Fibroblast of skin of abdomen (primary cell): ENCODE data around the gene PYM1.
A peak's percentile ranks its signal among the peaks of the same experiment; 100 is the strongest.
"Not testable (repeated sequence)": the region's sequence is repeated elsewhere in the genome, so short reads cannot be mapped to it uniquely, and the experiment has no call there.

Experiments
- DNase-seq: peaks from one replicate; pipeline ENCODE4 v3.0.0-alpha.2; 2013

The PYM1 gene

DNA sequence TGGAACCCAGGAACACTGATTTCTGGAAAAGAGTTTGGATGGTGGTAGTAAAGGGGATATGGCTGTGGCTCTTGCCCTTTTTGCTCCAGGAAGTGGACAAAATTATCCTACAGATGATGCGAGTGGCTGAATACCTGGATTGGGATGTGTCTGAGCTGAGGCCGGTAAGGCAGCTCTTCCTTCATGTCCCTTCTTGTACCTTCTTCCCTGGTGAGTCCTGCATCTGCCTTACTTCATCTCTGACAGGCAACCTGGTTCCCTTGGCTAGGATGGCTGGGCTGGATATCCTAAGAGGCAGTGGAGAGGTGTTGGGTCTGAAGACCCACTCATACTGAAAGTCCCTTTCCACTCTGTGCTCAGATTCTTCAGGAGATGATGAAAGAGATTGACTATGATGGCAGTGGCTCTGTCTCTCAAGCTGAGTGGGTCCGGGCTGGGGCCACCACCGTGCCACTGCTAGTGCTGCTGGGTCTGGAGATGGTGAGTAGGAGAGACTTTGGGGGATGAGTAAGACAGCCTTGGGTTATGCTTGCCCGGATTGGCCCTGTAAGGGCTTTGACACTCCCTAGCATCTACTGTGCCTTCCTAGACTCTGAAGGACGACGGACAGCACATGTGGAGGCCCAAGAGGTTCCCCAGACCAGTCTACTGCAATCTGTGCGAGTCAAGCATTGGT, 11.3 kb upstream of the PYM1 start:
- DNase-seq: no peak

DNA sequence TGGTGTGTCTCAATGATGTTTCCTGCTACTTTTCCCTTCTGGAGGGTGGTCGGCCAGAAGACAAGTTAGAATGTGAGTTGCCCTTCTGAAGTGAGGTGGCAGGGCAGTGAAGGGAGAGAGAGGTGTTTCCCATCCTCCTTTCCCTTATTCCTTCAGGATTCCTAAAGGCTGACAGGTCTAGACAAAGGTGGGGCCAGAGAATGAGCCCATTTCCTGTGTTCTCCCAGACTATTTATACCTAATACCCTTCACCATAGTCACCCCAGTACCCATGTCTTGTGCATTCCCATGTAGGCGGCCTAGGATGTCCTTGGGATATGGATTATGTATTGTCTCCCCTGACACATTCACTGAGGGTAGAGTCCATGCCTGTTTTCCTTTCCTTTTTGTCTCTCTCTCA, 10.3 kb upstream of the PYM1 start:
- DNase-seq: no peak

DNA sequence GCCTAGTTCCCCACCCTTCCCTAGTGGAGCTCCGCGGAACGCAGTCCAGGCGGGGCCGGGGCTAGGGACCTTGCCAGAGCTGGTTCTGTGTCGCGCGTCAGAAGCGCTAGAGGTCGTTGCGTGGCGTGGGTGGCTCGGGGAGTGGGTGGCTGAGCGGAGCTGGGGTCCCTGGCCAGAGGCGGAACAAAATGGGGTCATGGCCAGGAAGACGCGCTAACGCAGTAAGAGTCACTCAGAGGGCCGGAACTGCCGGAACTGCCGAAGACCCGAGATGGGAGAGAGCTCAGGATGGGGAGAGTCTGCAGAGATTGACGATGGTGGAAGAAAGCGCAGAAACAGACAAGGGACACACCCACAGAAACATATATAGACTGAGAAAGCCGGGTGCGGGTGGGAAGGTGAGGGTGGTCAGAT, 8.1 kb upstream of the PYM1 start:
- DNase-seq: no peak

DNA sequence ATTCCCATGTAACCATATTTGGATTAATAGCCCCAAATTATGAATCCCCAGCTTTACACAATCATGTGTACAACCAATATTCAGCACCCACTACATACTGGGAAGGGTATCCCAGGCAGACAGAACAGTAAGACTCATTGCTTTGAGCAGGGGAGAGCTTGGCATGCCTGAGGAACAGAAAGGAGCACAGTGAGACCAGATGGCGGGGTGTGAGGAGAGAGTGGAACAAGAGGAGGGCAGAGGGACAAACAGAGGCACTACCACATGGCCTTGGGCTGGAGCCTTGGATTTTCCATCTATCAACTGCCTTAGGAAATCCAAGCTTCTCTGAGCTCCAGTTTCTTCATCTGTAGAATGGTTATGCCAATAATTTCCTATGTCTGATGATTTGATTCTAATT, 7.1 kb upstream of the PYM1 start:
- no peak for DNase-seq

GRCh38 chr12:55933799-55934742, 6.4 kb upstream of the PYM1 start:
- DNase-seq: no peak

- DNase-seq: no peak
Measured at GRCh38 chr12:55933169-55933798, 5.6 kb upstream of the PYM1 start.

- DNase-seq: peak; percentile 24
Measured at GRCh38 chr12:55932551-55932910, 4.8 kb upstream of the PYM1 start.

DNA sequence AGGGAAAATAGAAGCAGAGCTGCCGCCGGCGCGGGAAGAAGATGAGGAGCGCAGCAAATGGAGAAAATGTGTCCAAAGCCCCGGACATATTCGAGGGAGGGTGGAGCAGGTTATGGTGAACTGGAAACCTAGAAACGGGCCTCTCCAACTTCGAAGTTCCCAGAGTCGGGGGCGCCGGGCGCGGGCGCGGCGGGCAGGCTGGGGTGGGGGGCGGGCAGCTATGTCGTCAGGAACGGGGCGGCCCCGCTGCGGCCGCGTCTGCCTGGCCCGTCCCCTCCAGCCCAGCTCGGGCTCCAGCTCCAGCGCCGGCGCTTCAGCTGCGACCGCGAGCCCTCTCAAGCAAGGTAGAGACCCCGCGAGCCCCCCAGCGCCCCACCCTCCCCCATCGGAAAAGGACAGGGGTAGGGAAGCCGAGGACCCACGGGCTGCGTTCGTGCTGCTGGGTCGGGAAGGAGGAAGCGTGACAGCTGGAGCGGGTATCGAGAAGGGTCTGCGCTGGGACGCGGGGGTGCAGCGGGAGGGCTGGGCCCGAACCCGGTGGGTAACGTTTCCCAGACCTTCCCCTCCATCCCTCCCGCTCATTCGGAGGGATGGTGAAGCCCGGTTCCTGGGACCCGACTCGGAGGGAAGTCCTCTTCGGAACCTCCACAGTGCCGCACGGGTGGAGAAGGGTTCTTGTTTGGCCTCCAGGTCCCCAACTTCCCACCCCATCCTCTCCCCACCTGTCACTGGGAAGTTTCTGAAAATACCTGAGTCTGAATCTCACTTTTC, 4.3 kb upstream of the PYM1 start:
- peak; percentile 44 for DNase-seq

DNA sequence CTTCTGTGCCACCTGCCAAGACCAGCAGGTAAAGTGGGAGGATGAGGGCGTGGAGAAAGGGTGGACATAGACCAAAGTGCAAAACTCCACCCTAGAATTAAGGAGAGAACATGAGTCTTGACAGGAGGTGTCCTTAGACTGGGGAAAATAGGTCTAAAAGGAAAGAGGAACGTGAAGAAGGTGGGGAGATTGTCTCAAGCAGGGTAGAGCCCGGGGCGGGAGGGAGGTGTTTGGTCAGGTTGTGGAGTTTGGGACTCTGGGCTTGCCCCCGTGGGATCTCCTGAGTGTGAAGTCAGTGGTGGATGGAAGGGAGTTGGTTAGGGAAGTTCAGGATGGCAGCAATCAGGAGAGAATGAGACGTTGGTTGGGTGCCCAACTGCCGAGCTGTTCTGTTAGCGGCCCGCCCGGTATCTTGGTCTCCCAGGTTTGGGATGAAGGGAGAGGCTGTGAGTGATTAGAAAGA, 3.7 kb upstream of the PYM1 start:
- no peak for DNase-seq

GRCh38 chr12:55930771-55931316, 3.1 kb upstream of the PYM1 start, which contains the start of gene DGKA:
Gene DGKA (plus strand): TSS chr12:55931162. CDS start chr12:55936504, 5,342 bp downstream.
- peak; percentile 81 for DNase-seq

GRCh38 chr12:55929306-55929791, 1.7 kb upstream of the PYM1 start:
- no peak for DNase-seq

- DNase-seq: peak; percentile 94
Measured at GRCh38 chr12:55926738-55927587, 731 bp downstream of the PYM1 start.

DNA sequence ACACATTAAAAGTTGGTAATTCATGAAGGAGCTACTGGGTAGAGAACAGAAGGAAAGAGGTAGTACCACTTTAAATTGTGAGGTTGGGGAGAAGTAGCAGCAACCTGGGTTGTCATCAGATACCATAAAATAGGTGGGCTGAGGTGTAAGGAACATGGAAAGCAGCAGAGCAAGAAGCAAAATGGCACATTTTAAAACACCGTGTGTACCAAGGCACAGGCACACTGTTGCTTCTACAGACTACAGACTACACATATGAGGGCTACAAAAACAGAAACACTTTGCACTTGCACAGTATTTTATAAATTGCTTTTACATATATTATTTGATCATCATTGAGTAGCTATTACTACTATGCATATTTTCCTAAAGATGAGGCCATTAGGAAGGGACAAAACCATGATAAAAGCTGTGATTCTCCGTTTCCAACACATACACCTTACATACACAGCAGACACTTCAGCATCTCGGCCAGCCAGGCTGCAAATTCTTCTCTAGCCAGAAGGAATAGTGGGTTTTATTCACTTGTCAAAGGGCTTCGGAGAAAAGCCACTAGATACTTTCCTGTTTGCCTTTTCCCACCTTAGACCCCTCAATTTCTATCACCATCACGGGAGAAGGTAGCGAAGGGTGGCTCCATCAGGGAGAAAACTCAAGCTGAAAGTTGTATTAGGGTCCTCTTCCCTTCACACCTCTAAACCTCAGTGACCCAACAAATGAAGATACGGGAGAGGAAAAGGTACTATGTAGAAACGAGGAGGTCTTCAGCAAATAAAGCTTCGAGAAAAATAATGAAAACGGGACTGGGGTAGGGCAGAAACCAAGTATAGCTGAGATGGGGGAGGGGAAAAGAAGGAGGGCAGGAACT, 1.6 kb downstream of the PYM1 start:
- no peak for DNase-seq

- no peak for DNase-seq
Measured at GRCh38 chr12:55925371-55925770, 2.3 kb downstream of the PYM1 start.

DNA sequence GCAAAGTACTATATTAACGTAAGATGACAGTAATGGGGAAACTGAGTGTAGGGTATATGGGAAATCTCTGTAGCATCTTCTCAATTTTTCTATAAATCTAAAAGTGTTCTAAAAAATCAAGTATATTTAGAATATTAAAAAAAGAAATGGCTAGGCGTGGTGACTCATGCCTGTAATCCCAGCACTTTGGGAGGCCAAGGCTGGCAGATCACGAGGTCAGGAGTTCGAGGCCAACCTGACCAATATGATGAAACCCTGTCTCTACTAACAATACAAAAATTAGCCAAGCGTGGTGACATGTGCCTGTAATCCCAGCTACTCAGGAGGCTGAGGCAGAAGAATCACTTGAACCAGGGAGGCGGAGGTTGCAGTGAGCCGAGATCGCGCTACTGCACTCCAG, 4.0 kb downstream of the PYM1 start:
- not testable (repeated sequence) for DNase-seq

GRCh38 chr12:55922126-55922525, 5.6 kb downstream of the PYM1 start:
- no peak for DNase-seq

- DNase-seq: peak; percentile 28
Measured at GRCh38 chr12:55919032-55919431, 8.7 kb downstream of the PYM1 start.

DNA sequence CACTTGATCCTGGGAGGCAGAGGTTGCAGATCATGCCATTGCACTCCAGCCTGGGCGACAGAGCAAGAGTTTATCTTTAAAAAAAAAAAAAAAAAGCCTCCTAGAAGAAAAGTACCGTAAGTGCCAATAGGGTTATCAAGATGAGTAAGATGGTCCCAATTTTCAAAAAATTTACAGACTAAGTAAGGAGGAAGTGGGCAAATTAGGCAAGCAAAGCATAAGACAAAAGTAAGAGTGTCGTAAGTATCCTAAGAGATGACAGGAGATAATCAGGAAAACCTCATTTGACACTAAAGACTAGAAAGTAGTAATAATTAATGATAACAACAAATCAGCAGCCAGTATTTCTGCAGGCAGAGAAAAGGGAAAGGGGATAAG, 12.2 kb downstream of the PYM1 start:
- DNase-seq: no peak

DNA sequence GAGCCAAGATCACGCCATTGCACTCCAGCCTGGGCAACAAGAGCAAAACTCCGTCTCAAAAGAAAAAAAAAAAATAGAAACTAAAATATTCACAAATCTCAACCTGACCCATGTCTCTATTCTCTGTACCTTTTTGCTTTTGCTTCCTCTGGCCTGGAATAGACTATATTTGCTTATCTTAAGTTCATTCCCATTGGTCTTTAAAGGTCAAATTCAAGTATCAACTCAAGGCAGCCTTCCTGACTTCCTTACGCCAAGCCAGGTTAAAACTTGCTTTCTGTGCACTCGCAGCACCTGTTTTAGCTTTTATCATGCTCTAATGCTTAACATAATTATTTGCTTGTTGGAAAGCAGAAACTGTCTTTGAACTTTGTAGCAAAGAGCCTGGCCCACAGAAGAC, 14.8 kb downstream of the PYM1 start:
- no peak for DNase-seq

DNA sequence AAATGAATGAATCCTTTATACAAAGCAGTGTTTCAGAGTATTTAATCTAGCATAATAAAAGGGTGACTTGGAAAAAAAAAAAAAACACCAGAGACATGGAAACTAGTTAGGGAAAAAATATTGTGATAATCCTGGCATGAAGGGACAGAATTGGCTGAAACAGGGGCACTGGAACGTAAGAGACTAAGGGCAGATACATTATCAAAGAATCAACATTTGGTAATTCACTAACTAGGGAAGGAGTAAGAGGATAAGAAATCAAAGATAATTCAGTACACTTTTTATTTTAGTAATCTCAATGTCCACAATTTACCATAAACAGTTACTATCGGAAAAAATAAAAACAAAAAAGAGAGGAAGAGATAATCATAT, 18.2 kb downstream of the PYM1 start:
- no peak for DNase-seq
